Measurements from ENCODE around the gene SYNPO2. TPM values are rescaled to one million over a fixed set of nuclear protein-coding genes. Genes with fewer than 3 reads are reported as not detected.
"Not testable (repeated sequence)": the region's sequence is repeated elsewhere in the genome, so short reads cannot be mapped to it uniquely, and the experiment has no call there.

SYNPO2 gene
- total RNA-seq, 1 experiment from 2014 or later: 1.8 TPM

DNA sequence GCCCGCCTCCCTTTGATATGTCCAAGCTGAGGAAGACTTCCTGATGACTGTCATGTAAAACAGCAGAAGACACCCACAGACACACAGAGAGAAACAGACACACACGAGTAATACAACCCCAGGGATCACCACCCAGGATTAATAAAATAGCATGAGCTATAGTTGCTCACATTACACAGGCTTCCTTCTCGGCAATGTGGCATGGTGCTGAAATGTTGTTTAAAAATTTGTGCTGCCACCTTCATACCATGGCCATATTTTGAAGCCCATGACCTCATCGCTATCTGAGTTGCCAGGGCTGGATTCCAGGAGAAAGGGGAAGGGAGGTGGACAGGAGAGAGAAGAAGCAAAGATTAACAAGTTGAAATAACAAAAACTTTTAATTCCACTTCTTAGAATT lies 111.7 kb downstream of the SYNPO2 start:
- no peak for DNase-seq (ENCODE audit: low read depth)

DNA sequence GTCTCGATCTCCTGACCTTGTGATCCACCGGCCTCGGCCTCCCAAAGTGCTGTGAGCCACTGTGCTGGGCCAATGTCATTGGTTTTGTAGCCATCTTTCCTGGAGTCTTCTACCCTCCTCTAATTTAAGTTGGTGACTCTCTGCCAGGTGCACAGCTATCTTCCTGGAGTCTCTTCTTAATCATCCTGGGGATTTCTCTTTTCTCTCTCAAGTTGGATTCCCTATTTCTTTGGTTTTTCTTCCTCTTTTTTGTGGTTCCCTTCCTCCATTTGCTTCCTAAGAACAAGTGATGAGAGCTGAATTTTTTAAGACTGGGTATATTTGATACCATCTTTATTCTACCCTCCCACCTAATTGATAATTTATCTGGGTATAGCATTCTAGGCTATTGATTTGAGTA lies 113.8 kb downstream of the SYNPO2 start:
- no peak for DNase-seq (ENCODE audit: low read depth)

DNA sequence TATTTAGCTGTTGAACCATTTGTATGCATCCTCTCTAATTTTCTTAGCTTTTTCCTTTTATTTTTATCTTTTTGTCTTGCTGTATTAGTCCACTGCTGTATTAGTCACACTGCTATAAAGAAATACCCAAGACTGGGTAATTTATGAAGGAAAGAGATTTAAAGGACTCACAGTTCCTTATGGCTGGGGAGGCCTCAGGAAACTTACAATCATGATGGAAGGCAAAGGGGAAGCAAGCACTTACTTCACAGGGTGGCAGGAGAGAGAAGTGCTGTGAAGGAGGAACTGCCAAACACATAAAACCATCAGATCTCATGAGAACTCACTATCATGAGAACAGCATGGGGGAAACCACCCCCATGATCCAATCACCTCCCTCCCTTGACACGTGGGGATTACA lies 114.3 kb downstream of the SYNPO2 start:
- not testable (repeated sequence) for DNase-seq (ENCODE audit: low read depth)

DNA sequence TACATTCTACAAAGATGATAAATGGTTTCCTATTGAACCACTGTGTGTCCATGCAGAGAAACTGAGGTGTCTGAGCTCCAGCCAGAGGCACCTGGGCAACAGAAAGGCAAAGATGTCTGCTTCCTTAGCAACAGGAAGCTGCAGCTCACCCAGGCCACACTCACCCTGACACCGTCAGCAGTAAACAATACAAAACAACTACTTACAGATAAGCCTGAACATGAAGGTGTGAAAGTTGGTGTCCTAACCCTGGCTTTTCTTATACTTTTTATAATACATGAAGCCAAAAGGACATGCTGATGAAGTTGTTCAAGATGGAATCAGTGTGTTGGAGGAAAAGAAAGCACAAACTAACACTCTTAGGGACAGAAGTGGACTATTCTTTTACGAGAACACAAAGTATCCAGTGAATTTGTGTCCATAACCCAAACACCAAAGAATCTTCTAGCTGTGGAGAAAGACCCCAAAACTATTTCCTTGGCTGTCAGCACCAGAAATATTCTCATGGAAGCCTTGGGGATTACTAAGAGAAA lies 117.3 kb downstream of the SYNPO2 start:
- DNase-seq (ENCODE audit: low read depth): no peak

DNA sequence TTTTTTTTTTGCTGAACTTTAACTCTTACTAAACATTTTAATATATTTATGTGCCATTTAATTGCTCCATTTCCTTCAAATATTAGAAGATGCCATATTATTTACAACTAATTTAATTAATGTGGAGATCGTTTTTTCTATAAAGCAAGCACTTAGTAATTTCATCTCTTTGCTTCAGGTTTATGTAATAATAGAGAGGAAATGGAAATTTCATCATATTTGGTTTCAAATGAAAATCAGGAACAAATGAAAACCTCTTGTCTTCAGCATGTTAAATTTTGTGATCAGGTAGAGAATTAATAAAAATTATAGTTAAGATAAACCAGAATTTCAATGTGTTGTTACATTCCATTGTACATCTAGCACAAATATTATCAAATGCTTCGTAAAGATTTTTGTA lies 120.1 kb downstream of the SYNPO2 start:
- DNase-seq (ENCODE audit: low read depth): no peak

DNA sequence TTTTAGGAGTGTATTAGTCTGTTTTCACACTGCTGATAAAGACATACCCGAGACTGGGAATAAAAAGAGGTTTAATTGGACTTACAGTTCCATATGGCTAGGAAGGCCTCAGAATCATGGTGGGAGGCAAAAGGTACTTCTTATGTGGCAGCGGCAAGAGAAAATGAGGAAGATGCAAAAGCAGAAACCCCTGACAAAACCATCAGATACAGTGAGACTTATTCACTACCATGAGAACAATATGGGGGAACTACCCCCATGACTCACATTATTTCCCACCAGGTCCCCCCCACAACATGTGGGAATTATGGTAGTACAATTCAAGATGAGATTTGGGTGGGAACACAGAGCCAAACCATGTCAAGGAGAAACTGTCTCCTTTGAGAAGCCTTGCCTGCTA lies 121.6 kb downstream of the SYNPO2 start:
- not testable (repeated sequence) for DNase-seq (ENCODE audit: low read depth)

DNA sequence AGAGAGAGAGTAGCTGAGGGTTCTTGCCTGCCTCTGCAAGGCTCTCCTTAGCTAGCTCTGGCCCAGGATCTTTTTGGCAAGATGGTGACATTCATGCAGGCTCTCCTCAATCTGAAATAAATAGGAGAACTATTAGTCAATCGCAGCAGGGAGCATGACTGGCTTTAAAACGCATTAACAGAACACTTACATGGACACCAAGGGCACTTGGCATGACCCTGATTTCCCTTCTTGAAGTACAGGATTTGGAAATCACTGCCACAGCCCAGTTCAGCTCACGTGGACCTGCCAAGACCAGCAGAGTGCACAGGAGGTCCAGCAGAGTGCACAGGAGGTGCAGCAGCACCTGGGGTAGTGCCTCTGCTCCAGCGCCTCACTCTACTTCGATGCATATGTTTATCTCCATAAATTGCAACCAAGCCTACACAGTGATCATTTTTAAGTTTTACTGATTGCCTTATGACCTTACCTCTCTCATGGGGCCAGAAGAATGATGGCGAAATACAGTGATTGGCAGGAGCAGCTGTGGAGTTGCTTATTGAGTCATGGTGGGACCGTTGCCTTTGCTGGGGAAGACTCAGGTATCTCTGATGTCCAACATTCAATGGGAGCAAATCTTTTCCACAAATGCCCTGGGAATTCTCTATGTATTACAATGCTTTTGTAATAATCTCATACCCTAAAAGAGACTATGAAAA lies 122.4 kb downstream of the SYNPO2 start:
- DNase-seq (ENCODE audit: low read depth): no peak

DNA sequence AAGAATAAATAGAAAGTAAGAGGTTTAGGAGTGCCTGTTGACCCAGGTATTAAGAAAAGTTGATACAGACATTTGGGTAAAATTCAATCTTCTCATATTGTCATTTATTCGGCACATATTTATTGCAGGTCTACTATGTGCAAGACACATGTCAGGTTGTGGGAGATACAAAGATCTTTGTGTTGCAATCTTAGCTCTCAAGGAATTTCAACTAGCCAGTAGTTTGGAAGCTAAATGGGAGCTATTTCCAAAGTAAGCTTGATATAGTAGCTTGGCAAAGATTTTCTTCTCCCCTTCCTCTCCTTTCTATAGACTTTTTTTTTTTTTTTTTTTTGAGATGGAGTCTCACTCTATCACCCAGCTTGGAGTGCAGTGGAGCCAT lies 122.9 kb downstream of the SYNPO2 start:
- no peak for DNase-seq (ENCODE audit: low read depth)

DNA sequence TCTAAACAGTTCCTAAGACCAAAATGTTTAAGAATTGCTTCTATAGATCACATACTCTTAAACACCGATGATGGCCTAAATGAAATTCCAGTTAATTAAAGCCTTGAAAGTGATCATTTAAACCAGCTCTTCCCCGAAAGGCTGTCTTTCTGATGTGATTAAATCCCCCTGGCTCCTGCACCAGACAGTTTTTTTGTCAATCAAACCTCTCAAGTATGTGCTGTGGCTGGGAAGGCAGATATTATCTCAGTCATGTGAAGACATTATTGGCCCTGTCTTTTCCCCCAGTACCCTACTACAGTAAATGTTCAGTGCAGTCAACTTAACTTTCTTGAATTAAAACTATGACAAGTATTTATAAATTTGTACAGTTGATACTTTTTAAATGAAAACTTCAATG lies 126.0 kb downstream of the SYNPO2 start:
- no peak for DNase-seq (ENCODE audit: low read depth)

DNA sequence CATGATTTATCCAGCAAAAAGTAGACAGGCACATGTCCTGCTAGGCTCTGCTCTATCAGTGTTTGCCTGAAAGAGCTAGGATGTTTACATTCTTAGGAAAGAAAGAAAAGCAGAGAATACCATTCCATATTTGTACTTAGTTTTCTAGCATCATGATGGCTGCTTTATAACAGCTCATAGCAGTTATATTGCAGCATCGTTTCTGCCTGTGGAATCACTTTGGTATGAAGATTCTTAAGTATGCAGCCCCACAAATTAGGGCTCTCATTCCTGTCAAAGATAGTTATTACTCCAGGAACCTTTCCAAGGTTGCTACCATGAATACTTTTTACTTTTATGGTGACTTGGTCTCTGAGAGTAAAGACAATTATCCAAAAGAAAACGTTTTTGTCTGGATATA lies 128.0 kb downstream of the SYNPO2 start:
- no peak for DNase-seq (ENCODE audit: low read depth)

DNA sequence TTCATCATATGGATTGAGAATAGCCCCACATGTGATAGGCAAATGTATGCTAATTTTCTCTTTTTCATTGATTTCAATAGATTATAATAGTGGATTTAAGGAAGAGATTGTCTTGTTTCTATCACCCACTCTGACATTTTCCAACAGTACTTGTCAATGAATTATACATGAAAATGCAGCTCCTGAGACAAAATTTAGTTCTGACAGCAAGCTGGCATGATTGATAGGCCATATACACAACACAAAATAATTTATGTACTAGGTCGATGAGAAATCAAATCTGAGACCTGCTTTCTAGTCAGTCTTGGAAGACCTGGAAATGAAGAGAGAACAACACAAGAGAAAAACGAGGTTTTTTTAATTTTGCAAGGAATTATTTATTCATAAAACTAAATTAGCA lies 129.0 kb downstream of the SYNPO2 start:
- DNase-seq (ENCODE audit: low read depth): no peak

DNA sequence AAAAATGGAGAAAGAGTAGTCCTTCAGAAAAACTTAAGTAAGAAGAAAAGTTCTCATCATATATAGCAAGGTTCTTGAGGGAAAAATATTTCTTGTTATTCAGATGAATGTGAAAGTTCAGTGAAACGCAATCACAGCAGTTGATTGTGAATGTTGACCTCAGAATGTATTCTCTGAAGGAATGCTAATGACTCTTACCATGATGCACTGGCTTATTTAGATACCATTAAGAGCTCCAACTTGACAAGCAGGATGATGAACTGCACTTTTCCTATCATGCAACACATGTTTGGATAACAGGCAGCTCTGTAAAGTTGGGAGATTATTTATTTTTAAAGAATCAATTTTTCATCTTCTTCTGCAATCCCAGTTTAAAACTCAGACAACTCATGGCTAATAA lies 131.5 kb downstream of the SYNPO2 start:
- no peak for DNase-seq (ENCODE audit: low read depth)

DNA sequence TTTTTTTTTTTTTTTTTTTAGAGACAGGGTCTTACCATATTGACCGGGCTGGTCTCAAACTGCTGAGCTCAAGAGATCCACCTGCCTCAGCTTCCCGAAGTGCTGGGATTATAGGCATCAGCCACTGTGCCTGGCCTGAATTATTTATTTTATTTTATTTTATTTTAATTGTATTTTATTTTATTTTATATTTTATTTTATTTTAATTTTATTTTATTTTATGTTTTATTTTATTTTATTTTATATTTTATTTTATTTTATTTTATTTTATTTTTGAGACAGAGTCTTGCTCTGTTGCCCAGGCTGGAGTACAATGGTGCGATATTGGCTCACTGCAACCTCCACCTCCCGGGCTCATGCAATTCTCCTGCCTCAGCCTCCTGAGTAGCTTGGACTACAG lies 133.9 kb downstream of the SYNPO2 start:
- not testable (repeated sequence) for DNase-seq (ENCODE audit: low read depth)

DNA sequence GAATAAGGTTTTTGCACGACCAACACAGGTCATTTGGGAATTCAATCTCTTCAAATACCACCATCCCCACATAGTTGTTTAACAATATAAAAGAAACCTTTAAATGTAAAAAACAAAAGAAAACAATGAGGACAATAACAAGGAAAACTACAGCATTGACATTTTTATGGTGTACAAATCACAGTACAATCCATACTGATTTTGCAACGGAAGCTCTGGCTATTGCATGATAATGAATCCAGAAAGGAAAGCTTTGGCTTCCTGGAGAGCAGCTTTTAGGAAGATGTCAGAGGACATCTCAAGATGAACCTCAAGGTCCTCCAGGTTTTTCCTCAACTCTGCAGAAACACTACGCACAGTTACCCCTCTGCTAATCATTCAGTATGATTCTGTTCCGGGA lies 135.4 kb downstream of the SYNPO2 start:
- no peak for DNase-seq (ENCODE audit: low read depth)

DNA sequence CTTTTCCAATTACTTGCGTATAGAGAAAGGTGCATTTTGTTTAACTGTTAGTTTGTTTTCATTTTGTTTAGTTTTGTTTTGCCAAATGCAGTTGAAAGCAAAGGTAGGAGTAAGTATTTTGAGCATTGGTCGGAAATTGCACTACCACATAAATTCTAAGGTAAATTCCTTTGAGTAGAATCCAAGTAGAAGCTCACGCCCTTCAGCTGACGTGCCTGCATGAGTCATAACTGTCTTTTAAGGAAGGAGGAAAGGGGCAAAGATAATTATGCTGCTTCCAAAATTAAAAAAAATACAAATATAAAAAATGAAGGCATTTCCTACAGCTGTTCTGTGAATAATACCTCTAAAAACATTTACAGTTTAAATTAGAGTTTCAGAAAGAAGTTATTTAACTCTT lies 136.8 kb downstream of the SYNPO2 start:
- peak; percentile 61 for DNase-seq (ENCODE audit: low read depth)

DNA sequence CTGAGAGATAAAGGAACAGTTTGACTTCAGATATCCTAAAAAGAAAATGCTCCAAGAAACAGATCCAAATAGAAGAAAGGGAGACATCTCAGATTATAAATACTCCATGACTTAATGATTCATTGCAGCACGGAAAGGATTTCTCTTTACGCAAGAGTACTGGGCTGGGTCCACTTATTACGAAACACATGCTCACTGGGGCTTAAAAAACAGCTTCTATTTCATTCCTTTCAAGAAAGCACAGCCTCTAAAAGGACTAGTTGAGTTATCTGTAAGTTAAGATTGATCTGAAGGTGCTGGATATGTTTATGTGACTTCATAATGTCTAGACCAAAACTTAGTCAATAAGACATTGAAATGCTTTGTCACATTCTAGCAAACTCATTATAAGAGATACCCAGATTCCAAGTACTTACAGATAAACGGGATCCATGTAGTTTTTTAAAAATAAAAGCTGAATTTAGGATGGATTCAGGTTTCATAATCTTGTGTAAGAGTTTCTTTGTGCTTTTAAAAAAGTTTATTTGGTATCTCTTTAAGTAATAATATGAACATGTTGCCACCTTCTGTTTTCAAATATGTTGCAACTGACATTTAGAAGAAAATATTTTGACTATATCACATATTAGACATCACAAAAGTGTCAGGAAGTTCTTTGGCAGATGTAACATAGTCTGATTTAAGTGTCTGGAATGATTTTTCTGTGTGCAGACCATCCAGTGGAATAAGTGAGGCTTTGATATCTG lies 137.4 kb downstream of the SYNPO2 start:
- peak; percentile 72 for DNase-seq (ENCODE audit: low read depth)

DNA sequence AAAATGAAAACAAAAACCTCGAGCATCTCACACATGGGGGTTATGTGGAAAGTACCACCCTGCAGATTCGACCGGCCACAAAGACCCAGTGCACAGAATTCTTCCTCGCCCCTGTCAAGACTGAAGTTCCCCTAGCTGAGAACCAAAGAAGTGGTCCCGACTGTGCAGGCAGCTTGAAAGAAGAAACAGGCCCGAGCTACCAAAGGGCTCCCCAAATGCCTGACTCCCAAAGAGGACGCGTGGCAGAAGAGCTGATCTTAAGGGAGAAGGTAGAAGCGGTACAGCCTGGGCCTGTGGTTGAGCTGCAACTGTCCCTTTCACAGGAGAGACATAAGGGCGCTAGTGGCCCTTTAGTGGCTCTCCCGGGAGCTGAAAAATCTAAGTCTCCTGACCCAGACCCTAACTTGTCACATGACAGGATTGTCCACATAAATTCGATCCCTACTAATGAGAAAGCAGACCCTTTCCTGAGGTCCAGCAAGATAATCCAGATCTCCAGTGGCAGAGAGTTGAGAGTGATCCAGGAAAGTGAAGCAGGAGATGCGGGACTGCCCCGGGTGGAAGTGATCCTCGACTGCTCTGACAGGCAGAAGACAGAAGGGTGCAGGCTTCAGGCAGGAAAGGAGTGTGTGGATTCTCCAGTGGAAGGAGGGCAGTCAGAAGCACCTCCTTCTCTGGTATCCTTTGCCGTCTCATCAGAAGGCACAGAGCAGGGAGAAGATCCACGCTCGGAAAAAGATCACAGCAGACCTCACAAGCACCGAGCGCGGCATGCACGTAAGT lies 138.2 kb downstream of the SYNPO2 start:
- peak; percentile 73 for DNase-seq (ENCODE audit: low read depth)

DNA sequence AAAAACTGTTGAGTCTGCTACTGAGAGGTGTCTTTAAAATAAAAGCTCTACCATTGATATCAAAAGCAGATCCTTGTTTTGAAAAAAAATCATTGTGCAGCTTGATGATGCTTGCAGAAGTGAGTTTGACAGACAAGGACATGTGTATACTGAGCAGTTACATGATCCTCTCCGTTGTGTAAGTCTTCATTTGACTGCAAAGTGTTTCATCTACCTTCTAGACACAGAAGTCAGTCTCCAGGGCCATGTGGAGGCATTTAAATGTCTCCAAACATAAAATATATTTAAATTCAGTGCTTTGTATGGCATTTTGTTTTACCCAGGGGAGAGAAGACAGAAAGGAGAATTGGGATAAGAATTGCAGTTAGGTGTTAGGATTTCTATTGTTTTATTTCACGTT lies 139.2 kb downstream of the SYNPO2 start:
- DNase-seq (ENCODE audit: low read depth): no peak

DNA sequence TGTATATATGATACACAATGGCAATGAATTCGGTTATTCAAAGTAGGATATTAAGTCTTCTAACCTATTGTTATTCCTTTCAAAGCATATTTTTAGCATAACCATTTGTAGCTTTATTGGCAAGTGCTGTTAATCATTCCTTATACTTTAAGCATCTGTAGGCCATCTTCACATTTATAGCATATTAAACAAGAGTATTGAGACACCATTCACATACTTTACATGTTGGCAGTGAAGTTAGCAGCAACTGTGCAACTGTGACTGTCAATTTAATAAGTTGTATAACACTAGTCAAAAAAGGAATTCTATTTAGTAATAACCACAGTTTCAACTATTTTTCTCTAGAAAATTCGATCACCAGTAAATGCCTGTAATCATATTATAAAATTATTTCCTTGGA lies 139.6 kb downstream of the SYNPO2 start:
- DNase-seq (ENCODE audit: low read depth): no peak

DNA sequence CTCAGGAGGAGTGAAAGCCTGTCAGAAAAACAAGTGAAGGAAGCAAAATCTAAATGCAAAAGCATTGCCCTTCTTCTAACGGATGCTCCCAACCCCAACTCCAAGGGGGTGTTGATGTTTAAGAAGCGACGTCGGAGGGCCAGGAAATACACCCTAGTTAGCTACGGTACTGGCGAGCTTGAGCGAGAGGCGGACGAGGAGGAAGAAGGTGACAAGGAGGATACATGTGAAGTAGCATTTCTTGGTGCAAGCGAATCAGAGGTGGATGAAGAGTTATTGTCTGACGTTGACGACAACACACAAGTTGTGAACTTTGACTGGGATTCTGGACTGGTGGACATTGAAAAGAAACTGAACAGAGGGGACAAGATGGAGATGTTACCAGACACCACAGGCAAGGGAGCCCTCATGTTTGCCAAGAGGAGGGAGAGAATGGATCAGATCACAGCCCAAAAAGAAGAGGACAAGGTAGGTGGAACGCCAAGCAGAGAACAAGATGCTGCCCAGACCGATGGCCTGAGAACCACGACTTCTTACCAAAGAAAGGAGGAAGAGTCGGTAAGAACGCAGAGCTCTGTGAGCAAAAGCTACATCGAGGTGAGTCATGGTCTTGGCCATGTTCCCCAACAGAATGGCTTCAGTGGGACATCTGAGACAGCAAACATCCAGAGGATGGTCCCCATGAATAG lies 141.3 kb downstream of the SYNPO2 start:
- no peak for DNase-seq (ENCODE audit: low read depth)

DNA sequence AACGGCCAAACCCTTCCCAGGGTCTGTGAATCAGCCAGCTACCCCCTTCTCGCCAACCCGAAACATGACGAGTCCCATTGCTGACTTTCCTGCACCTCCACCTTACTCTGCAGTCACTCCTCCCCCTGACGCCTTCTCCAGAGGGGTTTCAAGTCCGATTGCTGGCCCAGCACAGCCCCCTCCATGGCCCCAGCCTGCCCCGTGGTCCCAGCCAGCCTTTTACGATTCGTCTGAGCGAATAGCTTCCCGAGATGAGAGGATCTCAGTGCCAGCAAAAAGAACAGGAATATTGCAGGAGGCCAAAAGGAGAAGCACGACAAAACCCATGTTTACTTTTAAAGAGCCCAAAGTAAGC lies 141.9 kb downstream of the SYNPO2 start:
- DNase-seq (ENCODE audit: low read depth): no peak

DNA sequence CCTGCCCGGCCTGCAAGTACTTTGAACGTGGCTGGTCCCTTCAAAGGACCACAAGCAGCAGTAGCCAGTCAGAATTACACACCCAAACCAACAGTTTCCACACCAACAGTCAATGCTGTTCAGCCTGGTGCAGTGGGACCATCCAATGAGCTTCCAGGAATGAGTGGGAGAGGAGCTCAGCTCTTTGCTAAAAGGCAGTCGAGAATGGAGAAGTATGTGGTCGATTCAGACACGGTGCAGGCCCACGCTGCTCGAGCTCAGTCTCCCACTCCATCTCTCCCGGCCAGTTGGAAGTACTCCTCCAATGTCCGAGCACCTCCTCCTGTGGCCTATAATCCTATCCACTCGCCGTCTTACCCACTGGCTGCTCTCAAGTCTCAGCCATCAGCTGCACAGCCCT lies 142.6 kb downstream of the SYNPO2 start:
- no peak for DNase-seq (ENCODE audit: low read depth)

All from RPMI7951 (cell line).